GM12801 (cell line): Measurements from ENCODE around the gene PIP5K1C.

Source experiments
- TF ChIP-seq, protein P1 (sequence below): IDR thresholded peaks from one replicate; pipeline ENCODE4 v1.5.1; 2011; ENCODE audit warnings: control low read depth; ENCODE audit not compliant: insufficient read length; ENCODE audit errors: extremely low read depth

Gene PIP5K1C

DNA sequence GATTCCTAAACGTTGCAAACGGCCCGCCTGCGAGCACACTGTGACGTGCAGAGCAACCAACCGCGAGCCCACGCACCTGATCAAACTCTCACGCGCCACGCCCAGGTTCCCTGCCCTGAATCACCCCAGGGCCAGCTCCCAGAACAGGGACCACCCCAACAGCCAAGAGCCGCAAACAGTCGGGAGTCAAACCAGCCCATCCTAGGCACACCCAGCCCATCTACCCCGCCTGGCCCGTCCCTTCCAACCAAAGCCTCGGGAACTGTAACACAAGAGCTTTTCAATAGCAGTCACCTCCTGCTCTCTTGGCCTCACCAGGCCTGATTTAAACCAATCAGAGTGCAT, 8.9 kb downstream of the PIP5K1C start:
- TF ChIP-seq, protein P1, sequence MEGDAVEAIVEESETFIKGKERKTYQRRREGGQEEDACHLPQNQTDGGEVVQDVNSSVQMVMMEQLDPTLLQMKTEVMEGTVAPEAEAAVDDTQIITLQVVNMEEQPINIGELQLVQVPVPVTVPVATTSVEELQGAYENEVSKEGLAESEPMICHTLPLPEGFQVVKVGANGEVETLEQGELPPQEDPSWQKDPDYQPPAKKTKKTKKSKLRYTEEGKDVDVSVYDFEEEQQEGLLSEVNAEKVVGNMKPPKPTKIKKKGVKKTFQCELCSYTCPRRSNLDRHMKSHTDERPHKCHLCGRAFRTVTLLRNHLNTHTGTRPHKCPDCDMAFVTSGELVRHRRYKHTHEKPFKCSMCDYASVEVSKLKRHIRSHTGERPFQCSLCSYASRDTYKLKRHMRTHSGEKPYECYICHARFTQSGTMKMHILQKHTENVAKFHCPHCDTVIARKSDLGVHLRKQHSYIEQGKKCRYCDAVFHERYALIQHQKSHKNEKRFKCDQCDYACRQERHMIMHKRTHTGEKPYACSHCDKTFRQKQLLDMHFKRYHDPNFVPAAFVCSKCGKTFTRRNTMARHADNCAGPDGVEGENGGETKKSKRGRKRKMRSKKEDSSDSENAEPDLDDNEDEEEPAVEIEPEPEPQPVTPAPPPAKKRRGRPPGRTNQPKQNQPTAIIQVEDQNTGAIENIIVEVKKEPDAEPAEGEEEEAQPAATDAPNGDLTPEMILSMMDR: no peak

DNA sequence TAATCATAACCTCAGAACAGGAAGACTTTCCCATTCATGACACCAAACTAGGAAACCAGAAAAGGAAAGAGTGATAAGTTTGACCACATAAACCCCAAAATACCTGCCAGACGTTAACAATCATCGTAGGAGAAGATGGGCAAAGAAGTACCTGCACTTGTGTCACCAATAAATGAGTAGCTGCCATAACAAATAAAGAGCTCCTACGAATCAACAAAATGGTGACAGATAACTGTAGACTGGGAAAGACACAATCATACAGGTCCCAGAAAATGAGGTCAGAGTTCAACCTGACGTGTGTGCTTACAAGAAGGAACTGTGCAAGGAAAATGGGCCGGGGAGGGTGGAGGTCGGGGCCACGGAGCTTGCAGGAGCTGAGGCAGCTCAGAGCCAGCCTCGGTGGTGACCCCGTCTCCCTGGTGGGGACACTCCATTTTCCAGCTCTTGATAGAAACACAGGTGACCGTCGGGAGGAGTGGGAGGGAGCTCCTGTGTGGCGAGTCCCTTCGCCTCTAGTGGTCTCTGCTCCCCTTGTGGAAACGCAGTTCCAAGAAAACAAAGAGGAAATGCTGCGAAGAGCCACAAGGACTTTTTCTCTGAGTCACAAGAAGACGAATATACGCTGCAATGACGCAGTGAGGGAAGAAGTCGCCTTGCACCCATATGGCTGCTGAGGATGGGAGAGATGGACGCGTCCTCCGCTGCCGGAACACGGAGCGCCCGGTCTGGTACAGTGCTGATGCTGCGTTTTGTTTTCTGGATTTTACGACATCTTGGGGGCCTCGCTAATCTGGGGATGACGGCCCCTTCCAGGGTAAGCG, 9.5 kb downstream of the PIP5K1C start:
- TF ChIP-seq, protein P1: no peak

DNA sequence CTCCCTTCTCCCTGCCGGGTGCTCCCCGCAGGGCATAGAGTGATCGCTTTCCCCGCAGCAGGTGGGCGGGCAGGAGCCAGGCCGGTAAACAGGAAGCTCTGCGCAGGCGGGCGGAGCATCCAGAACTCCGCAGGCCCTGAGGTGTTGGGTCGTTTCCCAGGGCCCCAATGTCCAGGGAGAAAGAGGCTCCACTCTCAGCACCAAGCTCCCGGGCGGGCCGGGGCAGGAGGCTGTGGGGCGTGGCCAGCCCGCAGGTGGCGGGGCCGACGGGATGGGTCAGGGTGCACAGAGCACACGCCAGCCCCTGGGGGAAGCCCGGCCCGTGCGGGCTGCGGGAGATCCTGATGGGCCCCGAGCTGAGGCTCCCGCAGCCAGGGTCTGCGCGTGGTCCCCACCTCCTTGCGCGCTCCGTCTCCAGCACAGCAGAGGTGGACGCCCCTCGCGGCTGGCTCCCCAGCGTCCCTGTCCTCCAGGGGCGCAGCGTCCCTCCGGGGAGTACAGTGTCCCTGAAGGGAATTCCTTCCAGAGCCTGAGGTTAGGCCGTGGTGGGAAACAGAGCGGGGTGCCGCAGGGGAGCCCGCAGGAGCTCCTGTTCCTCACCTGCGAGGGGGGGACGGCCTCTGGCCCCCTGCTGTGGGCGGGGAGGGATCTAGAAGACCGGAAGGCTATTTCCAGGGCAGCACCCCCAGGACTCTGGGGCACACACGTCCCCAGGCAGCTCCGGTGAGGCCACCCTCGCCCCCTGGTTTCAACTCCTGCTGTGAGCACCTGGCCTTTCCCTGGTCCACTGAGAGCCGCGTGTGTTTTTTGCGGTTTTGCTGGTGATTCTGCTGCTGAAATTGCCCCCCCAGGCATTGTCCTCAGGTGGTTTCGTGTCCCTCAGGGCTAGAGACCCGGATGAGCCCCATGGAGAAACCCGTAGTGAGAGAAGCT, 12.2 kb downstream of the PIP5K1C start:
- TF ChIP-seq, protein P1: no peak

DNA sequence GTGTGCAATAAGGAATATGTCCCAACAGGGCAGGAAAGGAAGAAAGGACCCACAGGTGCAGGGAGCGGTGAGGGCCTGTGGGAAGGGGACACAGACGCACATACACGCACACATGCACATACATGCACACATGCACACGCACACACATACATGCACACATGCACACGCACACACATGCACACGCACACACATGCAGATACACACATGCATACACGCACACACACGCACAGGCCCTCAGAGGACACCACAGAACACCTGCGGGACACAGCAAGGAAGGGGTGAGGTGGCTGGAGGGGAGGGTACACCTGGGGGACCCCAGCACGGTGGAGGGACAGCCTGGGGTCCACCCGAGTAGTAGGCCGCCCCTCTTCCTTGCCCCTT, 12.9 kb downstream of the PIP5K1C start:
- TF ChIP-seq, protein P1: no peak

DNA sequence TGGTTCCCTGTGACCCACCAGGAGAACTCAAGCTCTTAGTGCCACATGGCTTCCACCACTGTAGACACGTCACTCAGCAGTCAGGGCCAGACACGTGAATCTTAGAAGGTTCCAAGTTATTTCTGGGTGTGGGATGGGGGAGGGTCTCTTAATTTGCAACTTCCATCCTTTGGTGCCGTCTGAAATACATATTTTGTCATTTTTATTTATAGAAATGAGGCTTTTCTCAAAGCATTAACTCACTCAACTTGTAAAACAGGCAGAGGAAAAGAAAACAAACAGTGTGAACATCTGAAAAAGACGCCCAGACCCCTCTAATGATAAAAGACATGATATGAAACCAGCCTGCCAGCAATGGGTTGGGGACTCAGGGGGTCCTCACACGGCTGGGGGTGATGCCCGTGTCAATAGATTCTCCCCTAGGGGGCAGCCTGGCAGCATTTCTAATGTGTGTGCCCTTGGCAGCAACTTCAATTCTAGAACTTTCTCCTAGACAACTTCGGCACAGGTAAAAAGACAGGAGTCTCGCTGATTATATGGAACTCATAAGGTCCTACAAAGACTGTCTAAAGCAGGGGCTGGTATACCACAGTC, 15.4 kb downstream of the PIP5K1C start:
- TF ChIP-seq, protein P1: no peak

DNA sequence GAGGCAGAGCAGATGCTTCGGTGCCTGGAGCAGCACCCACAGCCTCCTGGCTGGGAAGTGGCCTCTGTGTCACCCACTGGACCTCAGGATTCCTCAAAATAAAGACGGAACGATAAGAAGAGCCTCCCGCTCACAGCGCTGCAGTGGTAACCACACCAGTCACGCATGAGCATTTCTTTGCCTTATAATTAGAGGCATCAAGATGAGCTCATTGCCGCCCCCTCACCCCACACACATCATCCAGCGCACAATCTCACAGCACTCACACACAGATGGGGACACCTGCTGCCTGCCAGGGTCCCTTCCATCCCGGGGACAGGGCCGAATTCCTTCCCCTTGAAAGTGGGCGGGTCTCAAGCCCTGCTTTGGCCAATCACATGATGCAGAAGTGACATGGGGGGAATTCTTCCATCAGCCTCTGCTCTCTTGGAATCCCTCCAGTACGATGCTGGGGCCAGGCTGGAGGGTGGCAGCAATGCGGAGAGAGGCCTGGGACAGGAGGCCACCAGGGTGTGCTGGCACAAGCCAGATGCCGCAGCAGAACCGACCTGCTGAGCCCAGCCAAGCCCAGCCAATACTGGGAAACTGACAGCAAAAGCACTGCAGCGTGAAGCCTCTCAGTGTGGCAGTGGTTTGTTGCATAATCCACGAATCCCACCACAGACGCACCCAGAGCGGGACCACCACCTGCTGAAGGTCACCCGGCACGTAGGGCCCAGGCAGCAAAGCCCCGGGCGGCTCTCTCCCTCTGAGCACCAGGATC, 16.0 kb downstream of the PIP5K1C start:
- TF ChIP-seq, protein P1: no peak
